ENCODE measurements around the gene CAMK1G. TPM values are rescaled to one million over a fixed set of nuclear protein-coding genes. Genes with fewer than 3 reads are reported as not detected.

The CAMK1G gene
- total and polyA plus RNA-seq, 9 of the 15 experiments (the other 6 are each of a cell fraction or from before 2014, with no cell fraction given), result not detected

GRCh38 chr1:209584231-209584672, 738 bp downstream of the CAMK1G start:
- Histone ChIP-seq H3K27ac (ENCODE audit: extremely low read depth, low read depth, low read length) (no peak overlapping the region), H2AFZ (ENCODE audit: low read depth, low read length) (no peak overlapping the region), H3K79me2 (ENCODE audit: control insufficient read depth, insufficient read depth, low read length) (no peaks in the 10 kb centered on the region), H3K9me1 (ENCODE audit: control insufficient read depth, insufficient read depth, low read length) (no peaks in the 10 kb centered on the region), H3K9ac (ENCODE audit: insufficient read depth in 1 of 2, low read depth in 2 of 2, low read length in 2 of 2) (no peak overlapping the region), H3K4me3 (no peak overlapping the region), H3K4me1 (replicated peaks in 1 of 2; ENCODE audit: control insufficient read depth in 2 of 2, insufficient read depth in 2 of 2, low read length in 2 of 2) (peaks cover 0 to 3% of the 10 kb centered on the region in 2 experiments; a peak in 1 of 5 replicates), H3K36me3 (ENCODE audit: control insufficient read depth, insufficient read depth, low read length) (no peaks in the 10 kb centered on the region), H3K4me2 (ENCODE audit: insufficient read depth, low read length) (no peak overlapping the region), H3K27me3 (ENCODE audit: control insufficient read depth in 2 of 2, insufficient read depth in 2 of 2, low read length in 2 of 2) (peaks cover 16 to 32% of the 10 kb centered on the region in 2 experiments; a peak in 4 of 5 replicates), H3K9me3 (replicated peaks; ENCODE audit: control insufficient read depth, insufficient read depth, low read depth, low read length) (no peaks in the 10 kb centered on the region), H4K20me1 (replicated peaks; ENCODE audit: control insufficient read depth, insufficient read depth, low read length) (no peaks in the 10 kb centered on the region; the same call in 1 of the 2 replicates)
- DNase-seq (ENCODE audit: extremely low read depth in 1 of 4, low spot score in 3 of 4) (no peak), ATAC-seq (no peak), FAIRE-seq (no peak)
- ChIA-PET POLR2A (interaction anchor here (0.9 to 1.6 kb wide), 2 partner anchors 12 to 46 kb away, joined by 3 read pairs; no protein-coding TSS in a partner anchor), CTCF (ENCODE audit: low intra/inter-chr PET ratio) (no interaction called here)
- in situ Hi-C loops (cut with MboI) (loop anchor here (25.0 kb wide), 1 partner anchor 403 kb away; no protein-coding TSS in a partner anchor), intact Hi-C loops (cut with micrococcal nuclease) (loop anchor here (10.0 kb wide), 1 partner anchor 411 kb away; no protein-coding TSS in a partner anchor)
- 3% methylated on average over 13 of the region's 13 CpGs for WGBS (ENCODE audit: insufficient coverage, low coverage, missing lambda C conversion rate)
- BruUV-seq (replicated peaks), result no TSS peak
- TF ChIP-seq UBTF (IDR thresholded peaks at IDR 0.05; ENCODE audit: borderline replicate concordance in 1 of 2, low read depth in 2 of 2, low read length in 2 of 2) (no peak), POLR2B (IDR thresholded peaks at IDR 0.05; ENCODE audit: low read depth, partially characterized antibody) (no peak), ZNF639 (CRISPR knock-in tag; conservative IDR thresholded peaks at IDR 0.05 in 1 of 2, IDR thresholded peaks at IDR 0.05 in 1 of 2) (no peak), THRA (IDR thresholded peaks at IDR 0.05) (no peak), PHB (CRISPR knock-in tag; IDR thresholded peaks at IDR 0.05) (no peak), SMAD2 (IDR thresholded peaks at IDR 0.05; ENCODE audit: low read depth, low read length) (no peak), ELK1 (CRISPR knock-in tag; IDR thresholded peaks at IDR 0.05) (no peak), ZNF197 (CRISPR knock-in tag; IDR thresholded peaks at IDR 0.05; ENCODE audit: low read depth) (no peak), CTCF (IDR thresholded peaks at IDR 0.05 in 2 of 3, conservative IDR thresholded peaks at IDR 0.05 in 1 of 3; ENCODE audit: insufficient read depth in 2 of 3, low read depth in 1 of 3, low read length in 3 of 3) (no peak), SRSF3 (IDR thresholded peaks at IDR 0.05; ENCODE audit: insufficient read depth, low read length) (no peak), ASH1L (IDR thresholded peaks at IDR 0.05; ENCODE audit: borderline replicate concordance, low read depth, partially characterized antibody) (no peak), NELFE (IDR thresholded peaks at IDR 0.05; ENCODE audit: insufficient read depth, insufficient read length) (no peak)
